ENCODE data around the gene TCERG1L. TPM values are rescaled to one million over a fixed set of nuclear protein-coding genes. Genes with fewer than 3 reads are reported as not detected.

The TCERG1L gene
- total RNA-seq, 1 experiment from 2014 or later, result 0.05 TPM

DNA sequence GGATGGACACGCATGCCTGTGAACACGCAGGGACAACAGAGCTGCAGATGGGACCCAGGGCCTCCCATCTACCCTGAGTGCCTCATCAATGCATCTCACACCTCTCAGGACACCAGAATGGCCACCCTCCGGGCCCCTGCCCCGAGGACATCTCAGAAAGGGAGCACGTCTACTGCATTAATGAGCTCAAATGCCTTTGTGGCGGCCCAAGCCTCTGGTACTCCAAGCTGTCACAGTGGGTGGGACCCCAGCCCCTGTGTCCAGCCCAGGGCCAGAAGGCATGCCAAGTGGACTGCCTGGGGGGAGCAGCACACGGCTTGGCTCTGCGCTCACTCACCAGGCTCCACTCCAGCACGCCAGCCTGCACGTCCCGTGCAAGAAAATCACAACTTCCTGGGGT, 52.0 kb downstream of the TCERG1L start:
- in situ Hi-C loops (cut with HindIII; ENCODE audit: low pct_unique_long_range_greater_than_20kb, low sequenced_read_pairs), result no loop called here
- no peak for DNase-seq (ENCODE audit: low read depth, low spot score)

DNA sequence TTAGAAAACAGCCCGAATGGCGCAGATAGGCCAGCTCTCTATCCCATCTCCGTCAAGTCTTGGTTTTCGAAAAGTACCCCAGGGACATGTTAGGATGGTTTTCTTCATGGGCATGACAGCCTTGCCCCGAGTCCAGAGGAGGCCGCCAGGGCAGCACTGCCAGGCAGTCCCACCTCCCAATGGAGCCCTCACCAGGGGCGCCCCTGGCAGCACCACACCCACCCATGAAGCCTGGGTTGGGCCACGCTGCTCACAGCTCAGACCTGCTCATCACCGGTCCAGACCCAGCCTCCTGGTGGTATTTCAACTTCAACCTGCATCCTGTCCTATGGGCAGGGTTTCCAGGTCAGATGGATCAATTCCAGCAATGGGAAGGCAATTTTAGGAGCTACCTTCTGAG, 53.3 kb downstream of the TCERG1L start:
- in situ Hi-C loops (cut with HindIII; ENCODE audit: low pct_unique_long_range_greater_than_20kb, low sequenced_read_pairs), result no loop called here
- no peak for DNase-seq (ENCODE audit: low read depth, low spot score)

DNA sequence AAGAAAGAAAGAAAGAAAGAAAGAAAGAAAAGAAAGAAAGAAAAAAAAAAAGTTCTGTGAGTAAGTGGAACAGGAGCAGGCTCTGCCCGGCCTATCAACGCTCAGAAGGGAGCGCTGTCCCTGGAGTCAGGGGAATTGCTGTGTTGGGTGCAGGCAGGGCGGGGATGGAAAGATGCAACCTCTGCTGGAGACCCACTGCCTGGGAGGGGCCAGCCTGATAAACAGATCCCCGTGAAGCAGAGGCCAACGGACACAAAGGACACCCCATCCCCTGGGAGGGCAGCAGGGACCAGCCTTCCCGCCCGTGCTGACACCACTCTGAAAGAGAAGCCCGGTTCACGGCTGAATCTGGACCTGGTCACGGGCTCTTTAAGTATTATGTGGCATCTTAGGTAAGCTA, 54.5 kb downstream of the TCERG1L start:
- in situ Hi-C loops (cut with HindIII; ENCODE audit: low pct_unique_long_range_greater_than_20kb, low sequenced_read_pairs), result no loop called here
- no peak for DNase-seq (ENCODE audit: low read depth, low spot score)

DNA sequence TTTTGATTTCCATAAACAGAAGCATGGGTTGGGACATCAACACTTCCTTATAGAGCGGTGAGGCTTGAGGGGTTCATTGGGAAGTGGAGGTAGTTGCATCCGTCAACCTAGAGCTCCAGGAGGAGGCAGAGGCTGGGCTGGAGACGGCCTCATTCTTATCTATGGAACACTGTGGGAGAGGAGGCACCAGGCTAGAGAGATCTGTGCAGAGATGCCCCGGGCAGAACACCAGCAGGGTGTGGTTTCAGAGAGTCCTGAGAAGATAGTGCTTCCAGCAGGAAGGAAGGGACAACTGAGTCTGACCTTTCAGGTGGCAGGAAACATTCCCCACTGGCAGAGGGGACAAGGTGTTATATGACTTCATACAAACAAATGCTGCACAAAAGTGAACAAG, 56.7 kb downstream of the TCERG1L start:
- no peak for DNase-seq (ENCODE audit: low read depth, low spot score)
- in situ Hi-C loops (cut with HindIII; ENCODE audit: low pct_unique_long_range_greater_than_20kb, low sequenced_read_pairs), result no loop called here

DNA sequence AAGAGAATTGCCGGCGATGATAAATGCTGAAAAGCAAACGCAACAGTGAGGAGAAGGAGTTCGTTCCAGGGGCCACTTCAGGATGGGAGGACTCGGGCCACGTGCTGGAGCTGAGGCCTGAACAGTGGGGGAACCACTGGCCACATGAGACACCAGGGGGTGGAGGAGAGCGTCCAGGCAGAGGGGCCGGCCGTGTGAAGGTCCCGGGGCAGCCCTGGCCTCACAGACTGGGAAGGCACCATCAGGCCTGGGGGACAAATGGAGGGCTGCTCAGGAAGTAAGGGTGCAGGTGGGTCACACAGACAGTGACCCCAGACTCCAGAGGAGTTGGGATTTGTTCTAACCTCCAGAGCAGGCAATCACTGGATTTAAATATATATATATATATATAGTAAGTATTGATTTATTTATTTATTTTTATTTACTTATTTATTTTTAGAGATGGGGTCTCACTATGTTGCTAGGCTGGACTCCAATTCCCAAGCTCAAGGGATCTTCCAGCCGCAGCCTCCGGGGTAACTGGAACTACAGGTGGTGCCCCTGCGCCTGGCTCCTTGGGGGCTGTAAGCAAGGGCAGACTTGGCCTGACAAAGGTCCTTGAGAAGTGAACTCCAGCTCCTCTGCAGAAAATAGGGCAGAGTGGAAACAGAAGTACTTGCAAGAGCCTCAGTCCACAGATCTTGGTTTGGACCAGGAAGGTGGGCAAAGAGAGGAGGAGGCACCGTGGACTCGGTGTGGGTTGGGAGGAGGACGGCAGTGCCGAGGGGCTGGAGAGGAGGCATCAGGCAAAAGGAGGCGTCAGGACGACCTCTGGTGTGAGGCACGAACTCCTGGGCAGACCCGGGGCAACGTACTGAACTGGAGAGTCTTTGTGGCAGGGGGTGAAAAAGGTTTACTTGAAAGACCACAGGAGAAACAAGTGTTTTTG, 57.3 kb downstream of the TCERG1L start:
- no peak for DNase-seq (ENCODE audit: low read depth, low spot score)
- in situ Hi-C loops (cut with HindIII; ENCODE audit: low pct_unique_long_range_greater_than_20kb, low sequenced_read_pairs), result no loop called here

DNA sequence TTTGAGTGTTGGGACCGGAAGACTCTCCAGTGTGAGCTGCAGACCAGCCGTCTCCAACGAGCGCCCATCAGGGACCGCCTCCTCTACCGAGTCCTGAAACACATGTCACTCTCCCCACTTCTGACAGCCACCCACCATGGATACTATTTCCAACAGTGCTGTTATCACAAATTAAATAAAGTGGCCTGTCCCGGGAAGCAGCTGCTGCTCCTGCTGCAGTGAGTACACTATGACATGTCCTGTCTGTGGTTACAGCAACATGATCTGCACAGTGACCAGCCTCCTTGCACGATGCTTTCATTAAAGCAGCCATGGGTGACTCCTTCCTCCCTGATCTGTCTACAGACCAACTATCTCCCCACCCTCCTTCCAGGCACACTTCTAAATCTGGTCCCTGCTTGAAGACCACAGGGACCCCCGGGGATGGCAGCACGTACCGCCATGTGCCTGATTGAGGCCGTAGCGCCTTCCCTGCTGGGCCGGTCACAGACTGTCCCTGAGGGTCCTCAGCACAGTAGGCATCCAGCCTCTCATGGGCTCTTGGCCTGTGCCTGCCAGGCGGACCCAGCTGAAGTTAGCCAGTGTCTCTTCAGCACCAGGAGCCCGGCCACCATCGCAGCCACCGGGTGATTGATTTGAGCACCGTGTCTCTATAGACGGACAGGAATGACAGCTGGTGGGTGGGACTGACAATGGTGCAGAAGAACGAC, 58.8 kb downstream of the TCERG1L start:
- in situ Hi-C loops (cut with HindIII; ENCODE audit: low pct_unique_long_range_greater_than_20kb, low sequenced_read_pairs), result no loop called here
- DNase-seq (ENCODE audit: low read depth, low spot score), result no peak

DNA sequence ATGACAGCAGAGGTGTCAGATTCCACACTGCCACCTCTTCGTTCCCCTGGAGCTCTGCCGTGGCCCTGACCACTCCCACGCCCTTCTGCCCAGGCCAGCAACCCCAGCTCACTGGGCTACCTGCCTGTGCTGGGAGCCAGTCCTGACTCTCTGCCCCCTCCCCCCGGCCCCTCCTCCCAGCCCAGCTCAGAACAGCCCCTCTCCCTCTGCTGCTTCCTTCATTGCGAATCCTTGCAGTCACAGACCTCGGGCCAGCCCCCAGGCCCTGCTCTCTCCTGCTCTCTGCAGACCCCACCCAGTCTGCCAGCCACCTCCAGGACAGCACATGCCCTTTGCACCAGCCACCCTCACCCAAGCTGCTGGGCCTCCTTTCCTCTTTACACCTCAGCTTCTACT, 60.4 kb downstream of the TCERG1L start:
- in situ Hi-C loops (cut with HindIII; ENCODE audit: low pct_unique_long_range_greater_than_20kb, low sequenced_read_pairs), result no loop called here
- DNase-seq (ENCODE audit: low read depth, low spot score), result no peak

DNA sequence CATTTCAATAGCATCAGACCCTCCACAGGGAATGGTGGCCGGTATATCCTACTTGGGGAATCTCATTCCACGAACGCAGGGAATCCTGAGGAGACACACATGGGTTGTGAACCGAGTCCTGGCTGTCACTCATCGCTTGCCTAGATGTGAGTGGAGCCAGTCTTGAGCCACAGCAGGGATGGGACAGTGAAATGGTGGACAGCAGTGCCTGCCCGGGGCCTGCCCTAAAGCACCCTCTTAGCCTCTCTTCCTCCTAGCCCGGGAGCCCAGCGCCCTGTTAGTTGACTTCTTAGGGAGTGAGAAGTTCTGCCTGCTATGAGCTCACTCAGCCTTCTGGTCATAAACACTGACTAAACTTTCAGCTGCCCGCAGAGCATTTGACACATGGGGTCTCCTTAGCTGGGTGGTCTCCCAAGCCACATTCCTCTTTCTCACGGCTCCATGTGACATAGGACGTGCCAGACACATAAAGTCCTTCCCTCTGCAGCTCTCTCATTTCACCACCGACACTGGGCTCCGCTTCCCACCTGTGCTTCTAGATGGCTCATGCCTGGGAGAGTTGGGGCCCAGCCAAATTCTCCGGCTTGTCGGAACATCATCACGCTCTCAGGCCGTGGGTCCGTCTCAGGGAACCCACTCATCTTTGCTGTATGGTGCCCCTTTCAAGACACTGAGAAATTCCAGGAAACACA, 60.9 kb downstream of the TCERG1L start:
- in situ Hi-C loops (cut with HindIII; ENCODE audit: low pct_unique_long_range_greater_than_20kb, low sequenced_read_pairs), result no loop called here
- DNase-seq (ENCODE audit: low read depth, low spot score), result no peak

DNA sequence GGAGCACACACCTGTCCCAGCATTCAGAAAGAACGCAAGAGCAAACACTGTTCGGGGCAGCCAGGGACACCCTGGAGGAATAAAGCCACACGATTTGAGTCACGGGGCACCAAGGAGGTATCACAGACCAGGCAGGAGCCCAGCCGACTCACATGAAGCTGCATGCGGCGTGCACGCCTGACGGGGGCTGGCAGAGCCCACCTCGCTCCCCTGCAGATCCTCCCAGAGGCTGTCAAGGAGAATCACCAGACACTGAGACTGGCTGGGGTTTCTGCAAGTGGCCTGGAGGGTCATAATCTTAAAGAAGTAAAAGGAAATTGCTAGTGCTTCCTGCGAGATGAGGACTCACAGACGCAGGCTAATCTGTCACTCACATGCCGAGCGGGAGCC, 61.6 kb downstream of the TCERG1L start:
- in situ Hi-C loops (cut with HindIII; ENCODE audit: low pct_unique_long_range_greater_than_20kb, low sequenced_read_pairs), result no loop called here
- no peak for DNase-seq (ENCODE audit: low read depth, low spot score)

DNA sequence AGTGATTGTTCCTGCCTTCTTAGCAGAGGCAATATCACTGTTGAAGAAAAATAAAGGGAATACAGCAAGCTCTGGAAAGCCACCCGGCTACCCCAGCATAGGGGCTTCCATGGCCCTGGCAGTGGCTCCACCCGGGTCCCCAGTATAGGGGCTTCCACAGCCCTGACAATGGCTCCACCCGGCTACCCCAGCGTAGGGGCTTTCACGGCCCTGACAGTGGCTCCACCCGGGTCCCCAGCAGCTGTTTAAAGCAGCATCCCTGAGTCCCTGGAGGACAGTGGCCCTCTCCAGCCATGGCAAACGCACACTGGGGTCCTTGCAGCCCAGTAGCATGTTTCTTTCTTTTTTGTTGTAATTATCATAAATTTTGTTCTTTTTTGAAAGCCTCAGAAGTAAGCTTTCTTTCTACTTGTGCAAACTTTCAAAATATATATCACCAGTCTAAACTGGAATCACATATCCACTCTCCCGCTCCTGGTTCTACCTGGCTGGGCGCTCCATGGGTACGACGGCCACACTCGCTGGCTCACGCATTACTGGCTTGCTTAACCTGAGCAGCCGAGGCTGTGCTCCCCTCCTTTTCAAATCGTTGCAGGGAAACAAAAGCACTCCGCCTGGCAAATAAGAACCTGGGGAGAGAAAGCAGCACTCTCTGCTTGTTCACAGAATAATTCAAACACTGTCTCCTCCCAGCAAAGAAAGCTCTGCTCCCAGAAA, 62.1 kb downstream of the TCERG1L start:
- in situ Hi-C loops (cut with HindIII; ENCODE audit: low pct_unique_long_range_greater_than_20kb, low sequenced_read_pairs), result no loop called here
- DNase-seq (ENCODE audit: low read depth, low spot score), result no peak

DNA sequence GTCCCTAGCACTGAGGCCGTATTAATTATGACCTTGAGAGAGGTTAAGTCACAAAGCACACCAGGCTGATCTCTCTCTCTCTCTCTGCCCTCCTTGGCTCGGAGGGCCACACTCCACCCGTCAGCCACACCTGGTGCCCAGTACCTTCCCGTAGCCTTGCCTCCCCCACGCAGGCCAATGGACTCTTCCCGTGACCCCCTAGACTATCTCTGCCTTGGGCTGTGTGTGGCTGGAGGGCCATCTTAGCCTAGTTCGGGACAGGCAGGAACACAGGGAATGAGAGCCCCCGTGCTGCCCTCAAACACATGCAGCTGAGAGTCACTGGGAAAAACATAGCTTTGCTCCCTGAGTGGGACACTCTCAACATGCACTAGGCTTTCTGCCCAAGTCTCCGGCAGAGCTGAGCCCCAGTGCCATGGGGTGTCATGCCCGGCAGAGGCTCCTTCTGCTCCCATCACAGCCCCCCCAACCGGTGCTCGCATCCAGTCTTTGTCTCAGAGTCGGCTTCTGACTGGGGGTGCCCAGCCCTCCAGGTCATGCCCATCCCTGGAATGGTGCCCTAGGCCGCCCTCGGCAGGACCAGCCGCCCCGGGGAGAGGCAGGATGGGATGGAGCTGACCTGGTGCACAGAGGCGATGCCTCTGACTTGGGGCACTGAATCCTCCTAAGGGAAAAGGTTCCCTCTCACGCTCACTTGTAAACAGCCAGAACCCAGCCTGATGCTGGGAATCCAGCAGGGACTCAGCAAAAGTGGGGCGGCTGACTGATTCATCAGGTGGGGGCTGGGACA, 63.0 kb downstream of the TCERG1L start:
- DNase-seq (ENCODE audit: low read depth, low spot score), result no peak
- in situ Hi-C loops (cut with HindIII; ENCODE audit: low pct_unique_long_range_greater_than_20kb, low sequenced_read_pairs), result no loop called here

DNA sequence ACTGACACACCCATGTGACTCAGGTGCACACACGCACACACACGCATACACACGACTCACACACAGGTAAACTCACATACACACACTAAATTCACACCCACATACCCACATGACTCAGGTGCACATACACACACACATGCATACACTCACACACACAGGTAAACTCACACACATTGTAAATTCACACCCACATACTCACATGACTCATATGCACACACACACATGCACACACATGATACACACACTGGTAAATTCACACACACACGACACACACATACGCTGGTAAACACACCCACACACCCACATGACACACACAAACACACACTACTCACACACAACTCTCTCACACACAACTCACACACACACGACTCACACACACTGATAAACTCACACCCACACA, 63.6 kb downstream of the TCERG1L start:
- DNase-seq (ENCODE audit: low read depth, low spot score), result no peak
- in situ Hi-C loops (cut with HindIII; ENCODE audit: low pct_unique_long_range_greater_than_20kb, low sequenced_read_pairs), result no loop called here

DNA sequence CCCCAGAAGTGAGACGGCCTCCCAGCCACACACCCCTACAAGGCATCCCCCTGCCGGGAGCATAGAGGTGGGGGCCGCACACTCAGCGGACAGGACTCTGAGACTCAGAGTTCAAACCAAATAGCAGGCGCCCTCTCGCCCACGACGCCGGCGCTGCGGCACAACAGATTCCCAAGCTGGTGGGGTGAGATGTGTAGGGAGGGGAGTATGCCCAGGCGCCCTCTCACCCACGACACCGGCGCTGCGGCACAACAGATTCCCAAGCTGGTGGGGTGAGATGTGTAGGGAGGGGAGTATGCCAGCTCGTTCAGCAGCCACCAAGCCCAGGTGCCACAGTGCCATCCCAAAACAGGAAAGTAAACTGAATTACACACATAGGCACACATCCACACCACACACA, 64.7 kb downstream of the TCERG1L start:
- in situ Hi-C loops (cut with HindIII; ENCODE audit: low pct_unique_long_range_greater_than_20kb, low sequenced_read_pairs), result no loop called here

DNA sequence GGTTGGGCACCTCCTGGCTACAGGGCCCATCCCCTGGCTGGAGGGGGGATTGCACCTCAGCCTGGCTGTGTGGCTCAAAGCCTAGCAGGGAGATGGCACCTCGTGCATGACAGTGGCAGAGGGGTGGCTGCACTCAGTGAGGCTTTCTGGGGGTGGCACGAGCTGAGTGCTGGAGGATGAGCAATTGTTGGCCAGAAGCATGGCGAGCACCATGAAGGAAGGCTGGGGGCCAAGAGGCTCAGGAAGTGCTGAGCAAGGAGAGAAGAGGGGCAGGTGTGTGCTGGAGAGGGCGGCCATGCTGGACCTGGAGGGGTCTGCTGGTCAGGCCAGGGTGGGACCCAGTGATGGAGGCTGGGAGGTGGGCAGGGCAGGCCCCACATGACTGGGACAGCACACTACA, 65.4 kb downstream of the TCERG1L start:
- in situ Hi-C loops (cut with HindIII; ENCODE audit: low pct_unique_long_range_greater_than_20kb, low sequenced_read_pairs), result no loop called here
- DNase-seq (ENCODE audit: low read depth, low spot score), result no peak

More for the DNA sequence above, 64.7 kb downstream of the TCERG1L start:
- no peak for DNase-seq (ENCODE audit: low read depth, low spot score)

DNA sequence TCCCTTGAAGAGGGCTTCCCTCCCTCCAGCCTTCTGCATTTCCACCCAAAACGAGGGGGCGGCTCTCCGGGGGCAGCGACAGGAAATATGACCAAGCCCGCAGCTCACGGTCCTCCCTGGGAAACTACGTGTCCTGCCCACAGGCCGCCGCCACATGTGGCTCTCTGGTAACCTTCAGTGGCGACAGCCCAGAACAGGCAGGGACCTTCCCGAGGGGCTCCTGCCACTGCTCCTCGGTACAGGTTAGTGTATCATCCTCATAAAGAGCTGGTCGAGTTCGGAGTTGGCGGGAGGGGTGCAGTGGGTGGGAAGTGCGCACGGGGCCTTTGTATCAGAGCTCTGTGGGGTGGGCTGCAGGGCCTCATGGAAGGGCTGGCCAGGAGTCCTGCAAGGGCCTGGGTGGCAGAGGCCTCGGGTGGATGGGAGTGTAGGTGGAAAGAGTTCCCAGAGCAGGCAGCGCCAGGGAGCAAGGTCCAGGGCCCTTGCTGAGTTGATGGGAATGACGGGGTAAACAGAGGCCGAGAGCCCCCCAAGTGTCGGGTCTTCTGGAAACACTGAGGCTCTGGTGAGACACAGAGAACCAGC, 66.0 kb downstream of the TCERG1L start:
- in situ Hi-C loops (cut with HindIII; ENCODE audit: low pct_unique_long_range_greater_than_20kb, low sequenced_read_pairs), result no loop called here

DNA sequence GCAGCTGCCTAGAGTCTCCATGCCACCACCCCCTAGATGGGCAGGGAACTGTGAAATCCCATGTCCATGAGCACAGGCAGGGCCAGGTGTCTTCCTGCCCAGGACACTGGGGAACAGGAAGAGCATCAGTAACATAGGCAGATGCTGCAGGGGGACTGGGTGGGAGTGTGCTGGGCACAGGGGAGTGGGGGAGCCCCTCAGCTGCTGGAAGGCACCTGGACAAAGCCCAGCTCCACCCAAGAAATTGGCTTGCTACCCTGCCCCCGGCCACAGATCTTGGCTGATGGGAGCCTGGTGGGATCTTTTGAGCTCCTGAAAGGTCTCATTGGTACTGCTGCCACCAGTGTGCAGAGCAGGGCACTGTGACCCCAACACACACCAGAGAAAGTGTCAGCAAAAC, 66.7 kb downstream of the TCERG1L start:
- in situ Hi-C loops (cut with HindIII; ENCODE audit: low pct_unique_long_range_greater_than_20kb, low sequenced_read_pairs), result no loop called here
- no peak for DNase-seq (ENCODE audit: low read depth, low spot score)

More for the DNA sequence above, 66.0 kb downstream of the TCERG1L start:
- no peak for DNase-seq (ENCODE audit: low read depth, low spot score)

DNA sequence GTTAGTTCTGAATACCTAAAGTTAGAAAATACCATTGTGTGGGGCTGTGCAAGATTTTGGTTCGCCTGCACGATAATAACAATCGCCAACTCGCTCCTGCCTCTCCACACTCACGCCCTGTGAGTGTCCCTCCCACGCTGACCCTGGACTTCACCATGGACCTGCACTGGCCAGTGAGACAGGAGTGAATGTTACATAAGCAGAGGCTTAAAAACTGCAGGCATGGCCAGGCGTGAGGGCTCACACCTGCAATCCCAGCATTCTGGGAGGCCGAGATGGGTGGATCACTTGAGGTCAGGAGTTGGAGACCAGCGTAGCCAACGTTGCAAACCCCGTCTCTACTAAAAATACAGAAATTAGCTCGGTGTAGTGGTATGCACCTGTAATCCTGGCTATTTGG, 68.4 kb downstream of the TCERG1L start:
- DNase-seq (ENCODE audit: low read depth, low spot score), result no peak
- in situ Hi-C loops (cut with HindIII; ENCODE audit: low pct_unique_long_range_greater_than_20kb, low sequenced_read_pairs), result no loop called here
